Measurements from ENCODE around the gene AGL.

DNA sequence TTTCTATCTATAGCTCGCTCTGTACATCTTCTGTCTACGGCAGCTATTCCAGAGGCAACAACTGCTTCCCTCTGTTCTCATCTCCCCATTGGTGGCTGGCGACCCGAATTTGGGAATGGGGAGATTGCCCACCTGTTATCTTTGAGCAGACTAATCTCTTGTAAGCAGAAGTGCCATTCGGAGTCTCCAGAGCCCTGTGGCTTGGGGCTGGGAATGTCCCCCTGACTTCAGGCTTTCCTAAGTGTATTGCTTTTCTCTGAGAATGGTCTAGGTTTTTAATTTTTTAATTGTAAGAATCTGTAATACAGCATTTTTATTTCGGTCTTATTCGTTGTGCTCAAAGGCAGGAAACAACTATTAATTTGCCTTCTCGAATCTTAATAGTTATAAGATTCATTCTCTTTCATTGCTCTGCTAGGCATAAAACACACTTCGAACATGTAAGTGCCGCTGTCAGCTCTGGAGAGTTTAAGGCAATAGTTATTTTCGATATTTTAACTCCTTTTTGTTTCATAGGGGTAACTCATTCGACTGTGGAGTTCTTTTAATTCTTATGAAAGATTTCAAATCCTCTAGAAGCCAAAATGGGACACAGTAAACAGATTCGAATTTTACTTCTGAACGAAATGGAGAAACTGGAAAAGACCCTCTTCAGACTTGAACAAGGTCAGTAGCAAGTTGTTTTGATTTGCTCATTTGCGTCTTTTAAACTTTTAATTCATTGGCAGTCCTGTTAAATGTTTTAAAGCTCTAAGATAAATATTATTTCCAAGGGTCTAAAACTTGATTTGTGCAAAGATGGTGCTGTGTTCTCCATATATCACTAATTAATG is 514 bp downstream of the AGL start:
- TF ChIP-seq, protein P1, sequence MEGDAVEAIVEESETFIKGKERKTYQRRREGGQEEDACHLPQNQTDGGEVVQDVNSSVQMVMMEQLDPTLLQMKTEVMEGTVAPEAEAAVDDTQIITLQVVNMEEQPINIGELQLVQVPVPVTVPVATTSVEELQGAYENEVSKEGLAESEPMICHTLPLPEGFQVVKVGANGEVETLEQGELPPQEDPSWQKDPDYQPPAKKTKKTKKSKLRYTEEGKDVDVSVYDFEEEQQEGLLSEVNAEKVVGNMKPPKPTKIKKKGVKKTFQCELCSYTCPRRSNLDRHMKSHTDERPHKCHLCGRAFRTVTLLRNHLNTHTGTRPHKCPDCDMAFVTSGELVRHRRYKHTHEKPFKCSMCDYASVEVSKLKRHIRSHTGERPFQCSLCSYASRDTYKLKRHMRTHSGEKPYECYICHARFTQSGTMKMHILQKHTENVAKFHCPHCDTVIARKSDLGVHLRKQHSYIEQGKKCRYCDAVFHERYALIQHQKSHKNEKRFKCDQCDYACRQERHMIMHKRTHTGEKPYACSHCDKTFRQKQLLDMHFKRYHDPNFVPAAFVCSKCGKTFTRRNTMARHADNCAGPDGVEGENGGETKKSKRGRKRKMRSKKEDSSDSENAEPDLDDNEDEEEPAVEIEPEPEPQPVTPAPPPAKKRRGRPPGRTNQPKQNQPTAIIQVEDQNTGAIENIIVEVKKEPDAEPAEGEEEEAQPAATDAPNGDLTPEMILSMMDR (IDR thresholded peaks at IDR 0.05), result no peak
- no peak for TF ChIP-seq POLR2A (IDR thresholded peaks at IDR 0.05)
